Panc1 (cell line): ENCODE data around the gene CTNND2. TPM values are rescaled to one million over a fixed set of nuclear protein-coding genes. Genes with fewer than 3 reads are reported as not detected.

Experiments
- ATAC-seq: fragments of 200-7000 bp; cut with Tn5 transposase; 2 replicates; pipeline ENCODE4 v1.9.1; 2020; ENCODE audit warnings: mild to moderate bottlenecking, moderate library complexity
- BruUV-seq: library from RNA; stranded (reverse); fragments of 400-500 nt; replicated peaks from 2 replicates; lab custom pipeline; 2021; lab: Mats Ljungman, UMichigan
- CTCF ChIA-PET: fragments of 300-600 bp; sonication (Branson Sonifier 250); formaldehyde crosslinking; loops from one replicate; lab custom pipeline; 2022; ENCODE audit warnings: antibody characterized with exemption; lab: Charles Lee
- POLR2A ChIA-PET: fragments of 300-600 bp; sonication (Branson Sonifier 250); formaldehyde crosslinking; loops from one replicate; lab custom pipeline; 2022; ENCODE audit warnings: antibody characterized with exemption; lab: Charles Lee
- DNase-seq: peaks from one replicate; pipeline ENCODE4 v3.0.0-alpha.2; 2010; ENCODE audit warnings: low read depth, low spot score
- H3K27ac ChIP-seq: 2 replicates; pipeline ENCODE4 v1.5.1; 2011; ENCODE audit warnings: mild to moderate bottlenecking, low read length, inconsistent platforms
- H3K27me3 ChIP-seq: fragments of 200-500 bp; sonication (Bioruptor generic); 2 replicates; pipeline ENCODE4 v1.6.0; 2014; ENCODE audit warnings: low read length, inconsistent platforms; ENCODE audit not compliant: control insufficient read depth, insufficient read depth
- H3K36me3 ChIP-seq: fragments of 200-500 bp; sonication (Bioruptor generic); 2 replicates; pipeline ENCODE4 v1.5.1; 2014; ENCODE audit warnings: inconsistent platforms, mild to moderate bottlenecking, low read length, moderate library complexity; ENCODE audit not compliant: control insufficient read depth, insufficient read depth
- H3K4me1 ChIP-seq: 2 replicates; pipeline ENCODE4 v1.5.1; 2011; ENCODE audit warnings: inconsistent platforms, mild to moderate bottlenecking, low read length, moderate library complexity; ENCODE audit not compliant: control insufficient read depth, insufficient read depth
- H3K4me3 ChIP-seq, 2 experiments: 2 replicates each; pipeline ENCODE4 v1.5.1; 2011 to 2012; ENCODE audit warnings: low read depth in 2 of 2, low read length in 2 of 2, mild to moderate bottlenecking in 2 of 2, inconsistent platforms in 1 of 2, moderate library complexity in 1 of 2
- H3K9me3 ChIP-seq: fragments of 200-500 bp; sonication (Bioruptor generic); 2 replicates; pipeline ENCODE4 v1.5.1; 2014; ENCODE audit warnings: low read depth, mild to moderate bottlenecking, inconsistent platforms, low read length, moderate library complexity; ENCODE audit not compliant: control insufficient read depth, insufficient read depth
- CTCF ChIP-seq: fragments of 450-650 bp; IDR thresholded peaks from 2 replicates; pipeline ENCODE4 v1.5.1; 2017; ENCODE audit warnings: mild to moderate bottlenecking
- POLR2AphosphoS5 ChIP-seq: IDR thresholded peaks from 2 replicates; pipeline ENCODE4 v1.6.1; 2012; ENCODE audit warnings: mild to moderate bottlenecking, low read depth, low read length, moderate library complexity
- SIN3A ChIP-seq: IDR thresholded peaks from 2 replicates; pipeline ENCODE4 v1.6.1; 2012; ENCODE audit warnings: low read depth, mild to moderate bottlenecking, low read length, moderate library complexity, borderline replicate concordance; ENCODE audit not compliant: insufficient read depth
- TCF7L2 ChIP-seq: IDR thresholded peaks from 2 replicates; pipeline ENCODE4 v1.6.1; 2011; ENCODE audit warnings: mild to moderate bottlenecking, low read depth, low read length, inconsistent platforms
- in situ Hi-C: cut with HindIII; loops from 2 replicates; pipeline ENCODE4 v1.10.0; 2016; ENCODE audit warnings: low sequenced_read_pairs, low pct_unique_long_range_greater_than_20kb
- intact Hi-C: fragments of 100-400 bp; cut with micrococcal nuclease; formaldehyde crosslinking; loops from one replicate; pipeline ENCODE4 v1.10.0; 2022; ENCODE audit not compliant: unreplicated experiment
- total RNA-seq: library from RNA; stranded (reverse); gene quantifications from one replicate; pipeline ENCODE4 v1.2.1, GENCODE V29; 2021; ENCODE audit not compliant: unreplicated experiment
- TF ChIP-seq, protein P1 (sequence below), 2 experiments: IDR thresholded peaks; 2 replicates each; pipeline ENCODE4 v1.6.1; 2011 to 2012; ENCODE audit warnings: low read depth in 2 of 2, control low read depth in 1 of 2, low read length in 1 of 2, mild to moderate bottlenecking in 1 of 2, moderate library complexity in 1 of 2; ENCODE audit not compliant: insufficient read depth in 1 of 2

CTNND2 gene
- total RNA-seq, 1 experiment from 2014 or later, result 1.0 TPM

DNA sequence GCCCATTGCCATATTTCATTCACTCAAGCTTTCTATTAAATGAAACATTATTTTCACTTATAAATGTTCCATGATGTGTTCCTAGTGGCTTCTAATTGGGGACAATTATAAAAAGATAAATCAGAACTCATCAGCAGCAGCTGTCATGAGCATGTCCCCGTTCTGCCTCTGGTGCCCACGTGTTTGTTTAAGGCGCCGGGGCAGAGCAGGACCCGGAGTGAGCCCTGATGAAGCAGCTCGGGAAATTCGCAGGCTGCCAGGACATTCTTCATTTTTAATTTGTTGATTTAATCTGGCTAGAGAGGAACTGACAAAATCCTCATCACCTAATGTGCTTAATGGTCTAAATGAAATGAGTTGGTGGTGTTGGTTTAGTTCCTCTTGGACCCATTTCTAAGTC, 475.0 kb downstream of the CTNND2 start:
- no TSS peak for BruUV-seq
- CTCF ChIA-PET, result no interaction called here
- H3K27me3 ChIP-seq, result no peaks in the 10 kb centered on the region

GRCh38 chr5:11427569-11427968, 476.7 kb downstream of the CTNND2 start:
- H3K27ac ChIP-seq, result no peak overlapping the region
- no peaks in the 10 kb centered on the region for H3K9me3 ChIP-seq
- no peak overlapping the region for H3K4me3 ChIP-seq
- no peaks in the 10 kb centered on the region for H3K4me1 ChIP-seq
- TF ChIP-seq, protein P1, sequence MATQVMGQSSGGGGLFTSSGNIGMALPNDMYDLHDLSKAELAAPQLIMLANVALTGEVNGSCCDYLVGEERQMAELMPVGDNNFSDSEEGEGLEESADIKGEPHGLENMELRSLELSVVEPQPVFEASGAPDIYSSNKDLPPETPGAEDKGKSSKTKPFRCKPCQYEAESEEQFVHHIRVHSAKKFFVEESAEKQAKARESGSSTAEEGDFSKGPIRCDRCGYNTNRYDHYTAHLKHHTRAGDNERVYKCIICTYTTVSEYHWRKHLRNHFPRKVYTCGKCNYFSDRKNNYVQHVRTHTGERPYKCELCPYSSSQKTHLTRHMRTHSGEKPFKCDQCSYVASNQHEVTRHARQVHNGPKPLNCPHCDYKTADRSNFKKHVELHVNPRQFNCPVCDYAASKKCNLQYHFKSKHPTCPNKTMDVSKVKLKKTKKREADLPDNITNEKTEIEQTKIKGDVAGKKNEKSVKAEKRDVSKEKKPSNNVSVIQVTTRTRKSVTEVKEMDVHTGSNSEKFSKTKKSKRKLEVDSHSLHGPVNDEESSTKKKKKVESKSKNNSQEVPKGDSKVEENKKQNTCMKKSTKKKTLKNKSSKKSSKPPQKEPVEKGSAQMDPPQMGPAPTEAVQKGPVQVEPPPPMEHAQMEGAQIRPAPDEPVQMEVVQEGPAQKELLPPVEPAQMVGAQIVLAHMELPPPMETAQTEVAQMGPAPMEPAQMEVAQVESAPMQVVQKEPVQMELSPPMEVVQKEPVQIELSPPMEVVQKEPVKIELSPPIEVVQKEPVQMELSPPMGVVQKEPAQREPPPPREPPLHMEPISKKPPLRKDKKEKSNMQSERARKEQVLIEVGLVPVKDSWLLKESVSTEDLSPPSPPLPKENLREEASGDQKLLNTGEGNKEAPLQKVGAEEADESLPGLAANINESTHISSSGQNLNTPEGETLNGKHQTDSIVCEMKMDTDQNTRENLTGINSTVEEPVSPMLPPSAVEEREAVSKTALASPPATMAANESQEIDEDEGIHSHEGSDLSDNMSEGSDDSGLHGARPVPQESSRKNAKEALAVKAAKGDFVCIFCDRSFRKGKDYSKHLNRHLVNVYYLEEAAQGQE (IDR thresholded peaks at IDR 0.05; ENCODE audit: insufficient read depth in 1 of 2, low read depth in 2 of 2, low read length in 1 of 2), result no peak
- TF ChIP-seq CTCF (no peak), POLR2AphosphoS5 (no peak), SIN3A (no peak), TCF7L2 (no peak)
- intact Hi-C loops (no loop called here), in situ Hi-C loops (no loop called here)
- BruUV-seq, result no TSS peak
- no peak for DNase-seq
- 0 out of 2 replicates have a peak, but pooled peaks cover 2% of the 10 kb centered on the region for H3K27me3 ChIP-seq
- H3K36me3 ChIP-seq, result no peaks in the 10 kb centered on the region
- no peak for ATAC-seq
- ChIA-PET CTCF (no interaction called here), POLR2A (no interaction called here)

More for the DNA sequence above, 475.0 kb downstream of the CTNND2 start:
- ATAC-seq, result no peak
- POLR2A ChIA-PET, result interaction anchor here (0.6 kb wide), 1 partner anchor 487 kb away, joined by 9 read pairs; no protein-coding TSS in a partner anchor
- intact Hi-C loops, result no loop called here
- no peaks in the 10 kb centered on the region for H3K4me1 ChIP-seq
- in situ Hi-C loops, result no loop called here
- H3K4me3 ChIP-seq, result no peak overlapping the region
- no peak for DNase-seq
- H3K9me3 ChIP-seq, result no peaks in the 10 kb centered on the region
- no peak overlapping the region for H3K27ac ChIP-seq
- no peaks in the 10 kb centered on the region for H3K36me3 ChIP-seq
- TF ChIP-seq SIN3A (no peak), CTCF (no peak), POLR2AphosphoS5 (no peak), TCF7L2 (no peak)
- TF ChIP-seq, protein P1 (IDR thresholded peaks at IDR 0.05; ENCODE audit: insufficient read depth in 1 of 2, low read depth in 2 of 2, low read length in 1 of 2), result no peak
